ENCODE results near the gene VSIR. TPM values are rescaled to one million over a fixed set of nuclear protein-coding genes. Genes with fewer than 3 reads are reported as not detected.

The VSIR gene
- total RNA-seq, 1 donor from 2014 or later: 0.29 TPM

- no peak overlapping the region for H3K27ac Mint-ChIP-seq (ENCODE audit: unreplicated experiment)
- DNase-seq: no peak
- H3K36me3 Mint-ChIP-seq (ENCODE audit: unreplicated experiment): no peaks in the 10 kb centered on the region
- H3K4me3 Mint-ChIP-seq (ENCODE audit: unreplicated experiment): no peak overlapping the region
- no peaks in the 10 kb centered on the region for H3K4me1 Mint-ChIP-seq (ENCODE audit: low read depth, unreplicated experiment)
- no peak for TF ChIP-seq CTCF (IDR thresholded peaks at IDR 0.05; ENCODE audit: partially characterized antibody, unreplicated experiment)
- H3K9me3 Mint-ChIP-seq (ENCODE audit: unreplicated experiment): peaks cover 2% of the 10 kb centered on the region
- peaks cover 5% of the 10 kb centered on the region for H3K27me3 Mint-ChIP-seq (ENCODE audit: unreplicated experiment)
Measured at GRCh38 chr10:71783917-71784678, 10.8 kb upstream of the VSIR start.

GRCh38 chr10:71782917-71783490 is 9.7 kb upstream of the VSIR start:
- Mint-ChIP-seq H3K27me3 (ENCODE audit: unreplicated experiment) (peaks cover 5% of the 10 kb centered on the region), H3K4me1 (ENCODE audit: low read depth, unreplicated experiment) (no peaks in the 10 kb centered on the region), H3K9me3 (ENCODE audit: unreplicated experiment) (peaks cover 2% of the 10 kb centered on the region), H3K4me3 (ENCODE audit: unreplicated experiment) (no peak overlapping the region), H3K27ac (ENCODE audit: unreplicated experiment) (no peak overlapping the region), H3K36me3 (ENCODE audit: unreplicated experiment) (no peaks in the 10 kb centered on the region)
- TF ChIP-seq CTCF (IDR thresholded peaks at IDR 0.05; ENCODE audit: partially characterized antibody, unreplicated experiment): no peak
- no peak for DNase-seq

- Mint-ChIP-seq H3K36me3 (ENCODE audit: unreplicated experiment) (no peaks in the 10 kb centered on the region), H3K4me1 (ENCODE audit: low read depth, unreplicated experiment) (no peaks in the 10 kb centered on the region), H3K27ac (ENCODE audit: unreplicated experiment) (no peak overlapping the region), H3K4me3 (ENCODE audit: unreplicated experiment) (no peak overlapping the region), H3K27me3 (ENCODE audit: unreplicated experiment) (peaks cover 7% of the 10 kb centered on the region), H3K9me3 (ENCODE audit: unreplicated experiment) (peaks cover 2% of the 10 kb centered on the region)
- DNase-seq: no peak
- TF ChIP-seq CTCF (IDR thresholded peaks at IDR 0.05; ENCODE audit: partially characterized antibody, unreplicated experiment): no peak
Measured at GRCh38 chr10:71782221-71782916, 9.0 kb upstream of the VSIR start.

GRCh38 chr10:71780719-71781118 is 7.4 kb upstream of the VSIR start:
- Mint-ChIP-seq H3K9me3 (ENCODE audit: unreplicated experiment) (peaks cover 5% of the 10 kb centered on the region), H3K4me3 (ENCODE audit: unreplicated experiment) (no peak overlapping the region)
- TF ChIP-seq CTCF (IDR thresholded peaks at IDR 0.05; ENCODE audit: partially characterized antibody, unreplicated experiment): no peak

GRCh38 chr10:71780156-71780555 is 6.8 kb upstream of the VSIR start:
- Mint-ChIP-seq H3K9me3 (ENCODE audit: unreplicated experiment) (peaks cover 5% of the 10 kb centered on the region), H3K27ac (ENCODE audit: unreplicated experiment) (no peak overlapping the region), H3K36me3 (ENCODE audit: unreplicated experiment) (no peaks in the 10 kb centered on the region), H3K4me3 (ENCODE audit: unreplicated experiment) (no peak overlapping the region), H3K27me3 (ENCODE audit: unreplicated experiment) (peaks cover 4% of the 10 kb centered on the region), H3K4me1 (ENCODE audit: low read depth, unreplicated experiment) (peaks cover 8% of the 10 kb centered on the region)
- TF ChIP-seq CTCF (IDR thresholded peaks at IDR 0.05; ENCODE audit: partially characterized antibody, unreplicated experiment): no peak
- DNase-seq: no peak

More at GRCh38 chr10:71780719-71781118, 7.4 kb upstream of the VSIR start:
- Mint-ChIP-seq H3K36me3 (ENCODE audit: unreplicated experiment) (no peaks in the 10 kb centered on the region), H3K27me3 (ENCODE audit: unreplicated experiment) (peaks cover 4% of the 10 kb centered on the region), H3K27ac (ENCODE audit: unreplicated experiment) (no peak overlapping the region), H3K4me1 (ENCODE audit: low read depth, unreplicated experiment) (peaks cover 7% of the 10 kb centered on the region)
- DNase-seq: no peak
